ENCODE results near the gene DNAJB1.

Gene DNAJB1

DNA sequence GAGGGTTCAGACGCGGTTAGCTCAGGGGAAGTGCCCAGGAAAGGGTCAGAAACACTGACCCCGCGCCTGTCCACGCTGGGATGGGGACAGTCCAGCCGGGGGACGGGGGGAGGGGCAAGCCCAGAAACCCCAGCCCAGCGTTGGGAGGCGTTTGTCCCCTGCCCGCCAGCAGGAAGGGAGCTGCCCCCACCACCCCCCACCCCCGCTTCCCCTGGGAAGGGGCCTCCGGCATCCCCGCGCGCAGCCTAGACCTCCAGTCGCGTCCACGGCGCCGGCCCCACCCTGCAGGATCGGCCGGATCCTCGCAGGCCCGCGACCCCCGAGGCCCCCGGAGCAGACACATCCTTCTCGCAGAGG is 22.5 kb downstream of the DNAJB1 start:
- DNase-seq: no peak

DNA sequence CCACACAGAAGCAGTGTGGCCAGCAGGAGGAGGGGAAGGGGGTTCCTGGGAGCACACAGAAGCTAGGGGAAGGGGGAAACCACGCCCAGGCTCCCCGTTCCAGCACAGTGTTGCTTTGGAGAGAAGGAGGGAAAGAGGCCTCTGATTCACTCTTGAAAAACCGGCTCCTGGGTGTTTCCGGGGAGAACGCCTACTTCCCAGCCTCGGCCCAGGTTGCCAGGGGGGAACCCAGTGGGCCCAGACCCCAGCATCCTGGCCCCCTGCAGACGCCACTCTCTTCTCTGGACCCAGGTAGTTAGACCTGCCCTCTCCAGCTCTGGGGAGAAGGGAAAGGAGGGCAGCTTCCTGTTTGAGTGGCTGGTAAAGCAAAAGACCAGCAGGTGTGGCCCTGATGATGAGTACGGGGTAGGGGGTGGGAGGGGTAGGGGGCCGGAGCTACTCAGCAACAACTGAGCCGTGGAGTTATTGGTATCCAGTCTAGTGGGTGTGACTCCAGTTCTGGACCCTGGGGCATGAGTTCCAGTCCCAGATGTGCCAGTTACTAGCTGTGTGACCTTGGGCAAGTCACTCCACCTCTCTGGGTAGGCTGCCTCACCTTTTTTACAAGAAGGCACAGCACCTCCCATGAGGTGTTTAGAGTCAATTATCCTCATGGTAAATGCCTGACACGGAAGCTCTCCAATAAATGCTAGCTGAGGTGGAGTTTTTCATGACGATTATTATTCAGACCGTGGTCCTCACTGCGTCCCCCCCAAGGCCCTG is 23.1 kb downstream of the DNAJB1 start:
- no peak for DNase-seq

DNA sequence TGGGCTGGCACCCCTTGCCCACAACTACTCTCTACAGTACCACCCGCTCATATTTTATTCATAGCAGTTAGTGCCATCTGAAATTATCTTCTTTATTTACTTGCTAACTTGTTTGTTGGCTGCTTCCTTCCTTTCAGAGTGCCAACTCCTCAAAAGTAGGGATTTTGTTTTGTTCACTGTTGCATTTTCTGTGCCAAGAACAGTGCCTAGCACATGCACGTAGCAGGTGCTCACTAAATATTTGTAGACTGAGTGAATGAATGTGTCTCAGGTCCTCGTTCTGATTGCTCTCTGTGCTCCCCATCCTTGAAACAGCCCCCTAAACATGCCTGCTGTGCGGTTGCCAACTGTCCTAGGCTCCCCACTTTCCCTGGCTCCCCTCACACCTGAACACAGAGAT is 23.8 kb downstream of the DNAJB1 start:
- no peak for DNase-seq

DNA sequence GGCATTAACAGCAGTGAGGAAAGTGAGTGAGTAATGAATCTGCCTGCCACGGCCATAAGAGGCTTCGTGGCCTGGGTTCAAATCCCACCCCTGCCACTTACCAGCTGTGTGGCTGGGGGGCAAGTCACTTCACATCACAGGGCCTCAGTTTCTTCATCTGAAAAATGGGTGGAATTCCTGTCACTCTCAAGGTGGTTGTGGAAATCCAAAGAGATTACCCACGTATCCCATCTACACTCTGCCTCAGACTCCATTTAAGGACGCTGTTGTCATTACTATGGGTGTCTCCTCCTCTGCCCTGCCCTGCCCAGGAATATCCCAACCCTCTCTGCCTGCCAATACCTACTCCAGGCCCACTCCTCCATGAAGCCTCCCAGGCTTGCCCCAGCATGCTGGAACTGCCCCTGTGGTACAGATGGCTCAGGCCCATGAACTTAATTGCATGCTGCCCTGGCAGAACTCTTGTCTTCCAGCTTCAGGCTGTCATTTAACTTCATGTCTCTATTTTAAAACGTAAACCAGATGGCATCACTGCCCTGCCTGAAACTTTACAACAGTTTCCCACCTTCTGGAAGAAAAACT is 25.4 kb downstream of the DNAJB1 start:
- no peak for DNase-seq

DNA sequence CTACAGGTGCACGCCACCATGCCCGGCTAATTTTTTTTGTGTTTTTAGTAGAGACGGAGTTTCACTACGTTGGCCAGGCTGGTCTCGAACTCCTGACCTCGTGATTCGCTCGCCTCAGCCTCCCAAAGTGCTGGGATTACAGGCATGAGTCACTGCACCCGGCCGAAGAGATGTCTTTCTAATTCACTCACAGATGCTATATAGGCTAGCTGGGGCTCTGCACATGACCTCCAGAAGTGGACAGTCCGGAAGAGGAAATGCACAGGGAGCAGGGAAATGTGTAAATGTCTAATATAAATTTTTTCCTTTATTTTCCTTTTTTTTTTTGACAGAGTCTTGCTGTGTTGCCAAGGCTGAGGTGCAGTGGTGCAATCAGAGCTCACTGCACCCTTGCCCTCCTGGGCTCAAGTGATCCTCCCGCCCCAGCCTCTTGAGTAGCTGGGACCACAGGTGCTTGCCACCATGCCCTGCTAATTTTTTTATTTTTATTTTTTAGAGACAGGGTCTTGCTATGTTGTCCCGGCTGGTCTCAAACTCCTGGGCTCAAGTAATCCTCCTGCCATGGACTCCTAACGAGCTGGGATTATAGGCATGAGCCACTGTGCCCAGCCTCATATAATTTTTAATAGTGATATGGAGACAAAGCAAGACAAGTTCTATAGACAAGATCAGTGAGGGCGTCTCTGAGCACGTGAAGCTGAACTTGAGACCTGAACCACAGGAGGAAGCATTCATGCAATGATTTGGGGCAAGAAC is 30.6 kb downstream of the DNAJB1 start:
- DNase-seq: no peak

DNA sequence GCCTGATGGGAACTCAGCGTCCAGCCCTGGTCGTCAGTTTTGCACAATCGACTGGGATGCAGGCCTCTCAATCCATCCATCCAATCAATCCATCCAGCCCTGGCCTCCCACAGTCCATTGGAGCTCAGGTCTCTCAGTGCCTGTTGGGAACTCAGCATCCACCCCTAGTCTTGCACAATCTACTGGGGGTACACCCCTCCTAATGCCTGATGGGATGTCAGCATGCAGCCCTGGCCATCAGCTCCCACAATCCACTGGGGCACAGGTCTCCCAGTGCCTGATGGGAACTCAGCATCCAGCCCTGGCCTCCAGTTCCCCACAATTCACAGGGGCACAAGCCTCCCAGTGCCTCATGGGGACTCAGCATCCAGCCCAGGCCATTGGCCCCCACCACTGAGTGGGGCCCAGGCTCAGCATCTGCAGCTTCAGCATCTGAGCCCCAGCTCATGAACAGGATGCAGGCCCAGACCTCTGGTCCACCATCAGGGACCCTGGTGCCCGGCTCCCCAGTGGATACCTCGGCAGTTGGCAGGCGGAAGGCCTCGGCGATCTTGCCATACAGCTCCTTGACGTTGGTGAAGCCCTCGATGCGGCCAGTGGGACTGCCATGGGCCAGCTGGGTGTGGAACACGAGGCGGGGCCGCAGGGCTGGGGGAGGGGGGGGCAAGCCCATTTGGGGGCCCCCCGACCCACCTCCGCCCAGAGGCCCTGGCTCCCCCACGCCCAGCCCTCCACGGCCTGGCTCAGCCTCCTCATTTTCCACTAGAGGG is 35.8 kb downstream of the DNAJB1 start:
- no peak for DNase-seq

DNA sequence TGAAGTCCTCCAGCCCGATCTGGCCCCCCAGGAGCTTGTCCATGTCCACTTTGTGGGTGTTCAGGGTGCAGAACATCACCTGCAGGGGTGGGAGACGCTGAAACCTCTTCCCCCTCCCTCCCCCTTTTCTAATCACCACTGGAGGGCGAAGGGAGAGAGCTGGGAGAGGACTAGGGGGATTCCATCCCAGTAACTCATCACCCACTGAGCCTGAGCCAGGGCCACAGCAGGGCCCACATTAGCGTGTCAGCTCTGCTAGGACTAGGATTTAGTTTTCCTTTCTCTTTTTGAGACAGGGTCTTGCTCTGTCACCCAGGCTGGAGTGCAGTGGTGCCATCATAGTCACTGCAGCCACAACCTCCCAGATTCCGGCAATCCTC is 37.5 kb downstream of the DNAJB1 start:
- DNase-seq: no peak

DNA sequence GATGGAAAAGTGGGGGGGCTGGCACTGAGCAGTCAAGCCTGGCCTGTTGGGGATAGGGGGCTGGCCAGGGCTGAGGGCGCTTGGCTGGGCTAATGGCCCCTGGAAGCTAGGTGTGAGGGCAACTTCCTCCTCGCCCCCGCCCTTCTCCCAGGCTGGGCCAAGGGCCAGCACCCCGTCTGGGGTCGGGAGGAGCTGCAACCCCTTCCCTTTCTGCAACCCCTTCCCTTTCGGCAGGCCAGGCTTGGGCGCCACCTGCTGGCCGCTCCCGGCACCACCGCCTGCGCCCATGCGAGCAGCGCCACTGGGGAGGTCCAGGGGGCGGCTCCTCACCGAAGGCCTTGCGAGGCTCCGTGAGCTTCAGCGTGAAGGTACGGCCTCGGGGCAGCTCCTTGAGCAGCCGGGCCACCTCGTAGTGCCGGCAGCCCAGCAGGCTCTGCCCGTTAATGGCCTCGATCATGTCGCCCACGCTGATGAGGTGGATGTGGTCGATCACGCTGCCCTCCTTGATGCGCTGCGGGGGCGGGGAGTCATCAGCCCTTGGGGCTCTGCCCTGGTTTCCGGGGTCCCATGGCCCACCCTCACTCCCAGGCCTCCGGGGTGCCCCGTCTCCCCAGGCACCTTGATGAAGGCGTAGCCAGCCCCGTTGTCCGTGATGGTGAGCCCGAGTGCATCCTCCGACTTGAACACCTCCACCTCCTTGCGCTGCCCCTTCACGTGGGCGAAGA is 38.1 kb downstream of the DNAJB1 start:
- peak; percentile 68 for DNase-seq

DNA sequence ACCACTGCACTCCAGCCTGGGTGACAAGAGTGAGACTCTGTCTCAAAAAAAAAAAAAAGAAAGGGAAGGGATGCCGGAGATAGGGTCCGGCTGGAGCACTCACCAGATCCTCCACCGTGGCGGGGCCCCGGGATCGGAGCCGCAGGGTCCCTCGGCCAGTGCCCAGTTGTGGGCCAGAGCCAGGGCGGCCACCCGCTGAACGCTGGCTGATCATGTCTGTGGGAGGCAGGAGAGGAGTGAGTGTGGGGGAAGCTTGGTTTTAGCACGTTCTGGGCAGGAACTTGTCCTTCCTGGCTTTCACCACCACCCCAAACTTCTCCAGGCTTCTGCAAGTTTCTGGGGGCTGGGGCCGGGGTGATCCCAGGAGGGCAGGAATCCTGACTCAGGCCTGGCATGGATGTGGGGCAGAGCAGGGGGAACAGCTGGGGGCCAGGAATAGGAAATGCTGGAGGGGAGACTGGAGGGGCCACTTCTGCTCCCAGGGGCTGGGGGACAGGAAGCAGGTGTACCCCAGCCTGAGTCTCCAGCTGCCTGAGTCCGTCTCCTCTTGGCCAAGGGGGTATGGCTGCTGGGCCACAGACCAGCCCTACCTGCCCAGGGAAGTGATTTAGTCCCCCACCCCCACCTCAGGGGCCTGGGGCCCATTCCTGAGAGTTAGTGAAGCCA is 38.8 kb downstream of the DNAJB1 start:
- no peak for DNase-seq

DNA sequence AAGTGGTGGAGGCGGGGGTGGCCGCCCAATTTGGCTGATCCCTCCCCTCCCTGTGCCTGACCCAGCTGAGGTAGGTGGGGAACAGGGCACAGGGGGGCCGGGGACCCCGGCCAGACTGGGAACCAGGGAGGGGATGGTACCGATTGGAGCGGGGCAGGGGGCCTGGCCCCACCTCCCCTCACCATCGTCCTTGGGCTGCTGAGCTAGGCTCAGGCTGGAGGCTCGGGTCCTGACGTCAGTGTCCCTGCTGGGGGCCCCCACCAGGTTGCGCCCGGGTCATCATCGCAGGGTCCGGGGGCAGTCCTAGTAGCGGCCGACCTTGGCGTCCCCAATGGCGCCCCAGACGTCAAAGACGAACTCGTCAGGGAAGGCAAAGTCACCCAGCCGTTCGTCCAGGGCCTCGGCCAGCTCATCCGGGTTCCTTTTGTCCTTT is 40.1 kb downstream of the DNAJB1 start:
- no peak for DNase-seq

DNA sequence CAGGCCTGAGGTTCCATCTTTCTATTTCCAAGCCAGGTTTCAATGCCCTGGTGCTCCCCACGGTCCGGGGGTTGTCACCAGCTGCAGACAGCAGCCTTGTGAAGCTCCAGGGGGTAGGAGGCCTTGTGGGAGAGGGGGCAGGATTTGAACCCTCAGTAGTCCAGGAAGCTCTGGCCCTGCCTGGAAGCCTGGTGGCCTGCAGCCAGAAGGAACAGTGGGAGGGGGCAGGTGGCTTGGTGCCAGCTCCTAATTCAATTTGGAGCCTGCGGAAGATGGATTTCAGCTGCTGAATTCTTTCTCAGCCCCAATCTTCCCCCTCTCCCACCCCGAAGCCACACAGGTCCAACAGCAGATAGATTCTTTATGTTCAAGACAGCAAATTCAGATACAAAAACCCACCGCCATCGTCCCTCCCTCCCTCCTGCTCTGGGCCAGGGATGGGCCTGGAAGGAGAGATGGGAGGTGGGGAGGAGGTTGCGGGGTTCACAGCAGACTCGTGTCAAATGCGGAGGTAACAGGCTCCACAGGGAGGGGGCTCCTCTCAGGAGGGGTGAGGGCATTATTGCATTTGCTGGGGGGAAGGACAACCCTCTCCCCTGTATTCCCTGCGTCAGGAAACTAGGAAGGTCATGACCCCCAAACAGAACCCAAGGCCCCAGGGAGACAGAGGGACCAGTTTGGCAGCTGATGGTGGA is 40.6 kb downstream of the DNAJB1 start:
- DNase-seq: no peak

DNA sequence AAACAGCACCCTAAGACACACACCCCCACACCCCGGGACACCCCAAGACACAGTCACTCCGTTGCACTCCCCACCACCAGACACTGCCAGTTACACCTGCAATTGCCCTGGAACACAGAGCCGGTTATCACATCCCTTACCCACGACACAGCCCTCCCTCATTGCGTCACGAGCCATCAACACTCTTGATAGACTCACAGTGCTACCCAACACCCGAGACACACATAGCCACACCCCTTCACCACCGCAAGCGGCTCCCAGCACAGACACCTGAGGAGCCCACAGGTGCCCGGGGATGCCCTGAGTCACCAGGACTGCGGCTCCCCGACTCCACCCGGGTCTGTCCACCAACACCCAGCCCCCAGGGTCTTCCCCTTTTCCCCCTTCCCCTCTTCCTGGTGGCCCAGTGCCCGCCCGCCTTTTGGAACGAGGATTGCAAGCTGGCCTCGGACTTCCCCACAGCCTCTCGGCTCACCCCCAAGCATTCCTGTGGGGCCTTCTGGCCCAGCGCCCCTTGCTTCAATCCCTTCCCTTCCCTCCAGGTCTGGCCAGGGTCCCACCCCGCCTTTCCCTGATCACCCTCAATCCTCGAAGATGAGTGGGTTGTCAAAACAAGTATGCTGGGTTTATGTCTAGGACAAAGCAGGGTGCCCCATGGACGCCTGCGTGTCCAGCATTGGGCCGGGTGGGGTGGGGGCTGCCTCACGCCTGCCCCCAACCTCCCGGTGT is 41.4 kb downstream of the DNAJB1 start:
- peak; percentile 33 for DNase-seq

DNA sequence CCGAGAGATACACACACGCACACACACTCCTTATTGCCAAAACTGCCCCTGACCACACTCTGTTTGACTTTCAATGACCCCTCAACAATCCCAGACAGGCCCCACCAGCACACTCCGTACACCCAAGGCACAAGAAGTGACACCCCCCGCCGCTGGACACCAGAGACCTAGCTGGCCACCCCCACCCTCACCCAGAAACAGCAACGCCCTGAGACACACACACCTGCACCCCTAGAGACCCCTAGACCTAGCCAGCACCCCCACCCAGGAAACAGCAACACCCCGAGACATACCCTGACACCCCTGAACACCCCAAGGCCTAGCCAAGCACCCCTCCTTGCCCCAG is 41.9 kb downstream of the DNAJB1 start:
- DNase-seq: no peak

DNA sequence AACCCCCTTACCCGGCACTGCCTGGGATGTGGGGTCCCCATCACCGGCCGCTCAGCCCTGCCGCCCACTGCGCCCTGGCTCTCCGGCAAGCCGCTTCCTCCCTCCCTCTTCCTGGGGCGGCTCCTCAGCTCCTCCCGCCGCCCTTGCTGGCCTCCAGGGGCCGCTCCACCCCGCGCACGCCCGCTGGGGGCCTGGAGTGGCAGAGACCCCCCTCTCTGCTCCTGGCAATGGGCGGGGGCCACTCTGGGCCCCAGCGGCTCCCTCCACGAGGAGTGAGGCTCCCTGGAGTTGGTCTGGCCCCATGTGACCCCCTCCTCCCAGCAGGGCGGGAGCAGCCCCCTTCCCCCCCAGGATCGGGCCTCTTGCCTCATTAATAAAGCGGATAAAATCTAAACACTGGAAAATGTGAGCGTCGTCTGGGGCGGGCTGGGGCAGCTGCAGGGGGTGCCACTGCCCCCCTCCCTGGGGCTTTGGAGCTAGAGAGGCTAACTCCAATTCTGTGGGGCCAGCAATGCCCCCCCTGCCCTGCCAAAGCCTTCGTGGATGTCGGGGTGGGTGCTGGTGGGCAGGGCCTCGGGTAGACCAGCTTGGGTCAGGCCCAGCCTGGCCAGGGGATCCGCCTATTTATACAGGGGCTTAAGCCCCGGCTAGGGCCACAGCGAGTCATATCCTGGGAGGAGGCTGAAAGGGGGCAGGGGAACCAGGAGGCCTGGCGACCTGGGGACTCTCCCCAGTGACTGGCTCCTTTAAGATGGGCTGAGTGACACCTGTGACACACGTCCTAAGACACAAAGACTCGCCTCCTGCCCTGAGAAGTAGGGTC is 42.7 kb downstream of the DNAJB1 start, which contains the start of gene PTGER1:
PTGER1 (minus strand) TSS at position 104 of the 823 bp plus-strand sequence. CDS start 1,034 bp downstream, outside the sequence.
- DNase-seq: no peak

DNA sequence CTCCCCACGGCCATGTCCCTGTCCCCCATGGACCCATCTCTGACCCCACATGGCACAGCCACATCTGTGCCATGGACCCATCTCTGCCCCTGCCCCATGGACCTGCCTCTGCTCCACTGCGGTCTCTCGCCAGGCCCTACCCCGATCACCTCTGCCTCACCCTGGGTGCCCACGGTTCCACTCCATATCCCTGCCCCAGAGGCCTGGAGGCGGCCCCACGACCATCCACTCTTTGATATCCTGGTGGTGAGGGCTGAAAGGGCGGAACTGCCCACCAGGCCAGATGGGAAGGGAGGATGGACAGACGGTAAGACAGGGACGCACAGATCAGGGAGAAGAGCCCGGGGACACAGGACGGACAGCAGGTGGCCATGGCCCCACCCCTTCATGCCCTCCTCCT is 43.4 kb downstream of the DNAJB1 start:
- no peak for DNase-seq

DNA sequence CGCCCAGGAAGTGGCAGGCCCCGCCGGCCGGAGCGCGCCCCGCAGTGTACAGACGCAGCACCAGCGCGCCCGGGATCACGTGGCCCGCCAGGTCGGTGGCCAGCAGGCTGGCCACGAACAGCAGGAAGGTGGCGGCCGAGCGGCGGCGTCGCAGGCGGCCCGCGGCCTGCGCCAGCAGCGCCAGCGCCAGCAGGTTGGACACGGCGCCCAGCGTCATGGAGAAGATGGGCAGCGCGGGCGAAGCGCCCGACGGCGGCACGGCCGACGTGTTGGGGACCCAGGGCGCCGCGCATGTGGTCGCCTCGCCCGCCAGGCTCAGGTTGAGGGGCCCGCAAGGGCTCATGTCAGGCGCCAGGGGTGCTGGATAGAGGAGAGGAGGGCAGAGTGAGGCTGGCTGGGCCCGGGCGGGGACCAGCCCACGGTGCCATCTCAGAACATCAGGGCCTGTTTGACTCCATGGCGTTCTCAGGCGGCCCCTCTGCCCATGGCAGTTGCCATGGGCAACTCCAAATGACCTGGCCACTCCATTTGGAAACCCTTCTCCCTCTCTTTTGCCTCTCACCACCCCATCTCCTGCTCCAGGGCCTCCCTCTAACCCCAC is 44.1 kb downstream of the DNAJB1 start:
- no peak for DNase-seq

DNA sequence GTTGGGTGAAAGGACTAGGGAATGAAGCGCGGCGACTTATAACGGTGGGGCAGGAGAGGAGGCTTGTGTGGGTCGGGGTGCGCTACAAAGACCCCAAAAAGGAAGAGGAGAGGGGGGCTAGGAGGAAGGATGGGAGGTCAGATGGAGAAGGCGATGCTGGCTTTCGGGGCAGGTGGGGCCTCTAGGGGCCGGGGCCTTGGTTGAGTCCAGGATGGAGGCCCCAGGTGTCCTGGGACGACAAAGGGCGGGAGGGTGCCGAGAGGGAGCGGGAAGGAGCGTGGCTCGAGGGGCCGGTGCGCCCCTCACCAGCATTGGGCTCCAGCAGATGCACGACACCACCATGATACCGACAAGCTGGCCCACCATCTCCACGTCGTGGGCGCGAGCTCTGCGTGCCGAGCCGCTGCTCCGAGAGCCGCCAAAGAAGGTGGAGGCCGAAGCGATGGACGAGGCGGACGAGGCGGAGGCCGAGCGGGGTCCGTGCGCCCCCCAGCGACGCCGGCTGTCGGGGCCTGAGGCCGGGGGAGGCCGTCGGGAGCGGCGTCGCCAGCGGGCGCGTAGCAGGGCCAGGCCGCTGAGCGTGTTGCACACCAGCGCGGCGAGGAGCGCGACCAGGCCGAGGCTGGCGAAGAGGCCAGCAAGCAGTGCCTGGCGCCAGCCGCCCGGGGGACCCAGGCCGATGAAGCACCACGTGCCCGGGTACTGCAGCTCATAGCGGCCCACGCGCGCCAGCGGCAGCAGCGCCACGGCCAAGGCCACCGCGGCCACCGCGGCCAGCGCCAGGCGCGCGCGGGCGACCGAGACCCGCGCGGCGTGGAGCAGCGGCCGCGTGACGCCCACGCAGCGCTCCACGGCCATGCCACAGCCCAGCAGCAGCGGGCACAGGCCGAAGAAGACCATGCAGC is 44.9 kb downstream of the DNAJB1 start:
- no peak for DNase-seq
